Activated CD4-positive, alpha-beta T cell treated with anti-CD3 and anti-CD28 coated beads for 48 hours (primary cell): ENCODE measurements around the gene SNTA1.
"Not testable (repeated sequence)": the region's sequence is repeated elsewhere in the genome, so short reads cannot be mapped to it uniquely, and the experiment has no call there.

Experiments
- DNase-seq: peaks from one replicate; pipeline ENCODE4 v3.0.0-alpha.2; 2020

SNTA1 gene

GRCh38 chr20:33423875-33424274, 19.7 kb downstream of the SNTA1 start:
- not testable (repeated sequence) for DNase-seq

GRCh38 chr20:33423141-33423834, 20.3 kb downstream of the SNTA1 start:
- no peak for DNase-seq

GRCh38 chr20:33419140-33419974, 24.2 kb downstream of the SNTA1 start:
- DNase-seq = no peak

GRCh38 chr20:33418033-33418432, 25.5 kb downstream of the SNTA1 start:
- no peak for DNase-seq

GRCh38 chr20:33415948-33416347, 27.6 kb downstream of the SNTA1 start:
- DNase-seq = no peak

- no peak for DNase-seq
Observed at GRCh38 chr20:33412484-33412838, 31.1 kb downstream of the SNTA1 start.

- no peak for DNase-seq
Observed at GRCh38 chr20:33411711-33412483, 31.7 kb downstream of the SNTA1 start.

GRCh38 chr20:33411242-33411641, 32.3 kb downstream of the SNTA1 start:
- no peak for DNase-seq

GRCh38 chr20:33410081-33410742, 33.4 kb downstream of the SNTA1 start:
- DNase-seq = no peak

GRCh38 chr20:33408716-33409654, 34.6 kb downstream of the SNTA1 start:
- no peak for DNase-seq

- no peak for DNase-seq
Observed at GRCh38 chr20:33408313-33408712, 35.2 kb downstream of the SNTA1 start.

- no peak for DNase-seq
Observed at GRCh38 chr20:33407796-33408195, 35.8 kb downstream of the SNTA1 start.

GRCh38 chr20:33407251-33407650, 36.3 kb downstream of the SNTA1 start:
- DNase-seq = no peak

- no peak for DNase-seq
Observed at GRCh38 chr20:33404281-33404680, 39.3 kb downstream of the SNTA1 start.

GRCh38 chr20:33401921-33402369, 41.6 kb downstream of the SNTA1 start:
- DNase-seq = peak; percentile 17

- peak; percentile 91 for DNase-seq
Observed at GRCh38 chr20:33401184-33401920, 42.2 kb downstream of the SNTA1 start, which contains the start of gene CDK5RAP1. Gene CDK5RAP1 (minus strand): TSS chr20:33401519. CDS start chr20:33397064, 4,455 bp downstream.

- DNase-seq = no peak
Observed at GRCh38 chr20:33400812-33401183, 42.8 kb downstream of the SNTA1 start.

GRCh38 chr20:33399924-33400323, 43.6 kb downstream of the SNTA1 start:
- DNase-seq = no peak

- DNase-seq = no peak
Observed at GRCh38 chr20:33394718-33395117, 48.8 kb downstream of the SNTA1 start.

- no peak for DNase-seq
Observed at GRCh38 chr20:33393609-33394008, 50.0 kb downstream of the SNTA1 start.
